Fibroblast of skin of left quadriceps (primary cell): ENCODE results near the gene METTL22.
"Not testable (repeated sequence)": the region's sequence is repeated elsewhere in the genome, so short reads cannot be mapped to it uniquely, and the experiment has no call there.

Experiments
- DNase-seq, 2 experiments: peaks; one replicate each; pipeline ENCODE4 v3.0.0-alpha.2; 2013; ENCODE audit warnings: low read depth in 2 of 2

The METTL22 gene

GRCh38 chr16:8631818-8632465, 10.4 kb downstream of the METTL22 start:
- DNase-seq = no peak

- DNase-seq = no peak
Measured at GRCh38 chr16:8632675-8633182, 11.2 kb downstream of the METTL22 start.

- no peak for DNase-seq
Measured at GRCh38 chr16:8634991-8635736, 13.7 kb downstream of the METTL22 start.

- no peak for DNase-seq
Measured at GRCh38 chr16:8639694-8640093, 18.2 kb downstream of the METTL22 start.

DNA sequence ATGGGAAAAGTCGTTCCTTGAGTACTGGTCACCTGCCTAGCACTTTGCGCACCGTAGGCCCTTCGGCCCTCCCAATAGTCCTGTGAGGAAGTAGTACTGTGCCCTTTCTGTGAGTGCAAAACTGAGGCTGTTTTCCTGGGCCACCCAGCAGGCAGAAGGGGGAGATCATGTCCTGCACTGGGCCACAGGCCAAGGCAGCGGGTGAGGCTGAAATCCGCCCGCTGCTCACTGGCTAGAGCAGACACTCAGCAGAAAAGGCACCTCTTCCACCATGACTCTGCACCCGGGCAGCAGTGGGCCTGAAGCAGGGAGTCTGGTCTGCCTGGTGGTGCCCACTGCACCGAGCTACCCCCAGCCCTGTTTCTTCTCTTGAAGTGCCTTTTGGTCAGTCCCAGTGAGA, 20.2 kb downstream of the METTL22 start:
- no peak for DNase-seq

DNA sequence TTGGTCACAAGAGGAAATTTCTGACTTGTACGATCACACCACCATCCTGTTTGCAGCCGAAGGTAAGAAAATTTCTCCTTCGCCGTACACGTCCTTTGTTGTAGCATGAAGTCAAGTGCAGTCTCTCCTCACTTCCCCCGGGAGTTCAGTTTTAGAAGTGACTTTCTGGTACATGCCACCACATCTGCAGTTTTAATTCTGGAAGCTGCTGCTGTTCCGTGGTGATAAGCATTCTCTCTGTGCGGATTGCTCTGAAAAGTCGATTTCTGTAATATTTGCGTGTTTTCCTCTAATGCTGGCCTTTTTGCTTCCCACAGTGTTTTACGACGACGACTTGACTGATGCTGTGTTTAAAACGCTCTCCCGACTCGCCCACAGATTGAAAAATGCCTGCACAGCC, 20.6 kb downstream of the METTL22 start:
- no peak for DNase-seq

- DNase-seq = no peak
Measured at GRCh38 chr16:8644211-8645140, 23.0 kb downstream of the METTL22 start.

GRCh38 chr16:8645141-8645521, 23.6 kb downstream of the METTL22 start:
- no peak for DNase-seq

DNA sequence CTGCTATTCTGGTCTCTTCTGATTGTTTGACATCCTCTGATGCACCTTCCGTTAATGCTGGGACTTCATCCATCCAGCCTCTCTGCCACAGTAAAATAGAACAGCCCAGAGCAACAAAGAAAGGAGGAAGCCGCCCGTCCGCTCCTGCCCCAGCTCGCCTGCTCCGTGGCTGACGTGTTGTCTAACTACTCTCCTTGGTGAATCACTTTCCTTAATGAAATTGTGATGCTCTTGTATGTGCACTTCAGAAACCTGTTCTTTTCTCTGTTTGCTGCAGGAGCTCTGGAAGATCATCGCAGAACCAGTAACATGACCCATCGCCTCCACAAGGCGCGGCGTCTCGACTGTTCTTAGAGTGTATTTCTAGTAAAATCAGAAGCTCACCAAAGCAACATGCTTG, 24.3 kb downstream of the METTL22 start:
- no peak for DNase-seq

- no peak for DNase-seq
Measured at GRCh38 chr16:8646326-8647053, 25.0 kb downstream of the METTL22 start.

- DNase-seq = no peak
Measured at GRCh38 chr16:8647721-8648318, 26.3 kb downstream of the METTL22 start.

- DNase-seq = no peak
Measured at GRCh38 chr16:8648877-8649276, 27.4 kb downstream of the METTL22 start.

DNA sequence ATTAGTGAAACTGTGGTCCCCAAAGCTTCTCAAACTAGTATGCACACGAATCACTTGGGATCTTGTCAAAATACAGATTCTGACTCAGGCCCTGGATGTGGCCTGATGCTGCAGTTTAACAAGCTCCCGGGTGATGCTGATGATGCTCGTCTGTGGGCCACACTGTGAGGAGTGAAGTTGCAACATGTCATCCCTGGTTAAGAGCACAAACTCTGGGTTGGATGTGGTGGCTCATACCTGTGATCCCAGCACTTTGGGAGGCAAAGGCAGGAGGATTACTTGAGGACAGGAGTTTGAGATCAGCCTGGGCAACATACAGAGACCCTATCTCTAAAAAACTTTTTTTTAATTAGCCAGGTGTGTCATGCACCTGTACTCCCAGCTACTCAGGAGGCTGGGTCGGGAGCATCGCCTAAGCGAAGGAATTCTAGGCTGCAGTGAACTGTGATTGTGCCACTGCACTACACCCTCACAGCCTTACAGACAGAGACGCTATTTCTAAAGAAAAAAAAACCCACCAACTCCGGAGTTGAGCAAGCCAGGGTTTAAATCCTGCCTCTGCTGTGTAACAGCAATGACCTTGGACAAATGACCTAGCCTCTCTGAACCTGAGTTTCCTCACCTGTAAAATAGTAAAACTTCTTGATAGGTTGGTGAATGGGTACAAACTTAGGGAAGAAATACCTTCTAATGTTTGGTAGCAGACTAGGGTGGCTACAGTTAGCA, 28.5 kb downstream of the METTL22 start:
- DNase-seq = no peak

DNA sequence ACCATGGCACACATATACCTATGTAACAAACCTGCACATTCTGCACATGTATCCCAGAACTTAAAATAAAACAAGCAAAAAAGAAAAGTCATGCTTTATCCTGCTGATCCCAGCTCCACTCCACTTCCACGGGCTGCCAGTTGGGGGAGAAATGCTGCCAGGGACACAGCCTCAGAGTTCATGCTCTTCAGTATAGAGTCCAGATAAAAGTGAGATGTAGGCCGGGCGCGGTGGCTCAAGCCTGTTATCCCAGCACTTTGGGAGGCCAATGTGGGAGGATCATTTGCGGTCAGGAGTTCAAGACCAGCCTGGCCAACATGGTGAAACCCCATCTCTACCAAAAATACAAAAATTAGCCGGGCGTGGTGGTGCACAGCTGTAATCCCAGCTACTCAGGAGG, 30.5 kb downstream of the METTL22 start:
- DNase-seq = not testable (repeated sequence)

GRCh38 chr16:8655184-8655717, 33.8 kb downstream of the METTL22 start:
- DNase-seq = no peak

DNA sequence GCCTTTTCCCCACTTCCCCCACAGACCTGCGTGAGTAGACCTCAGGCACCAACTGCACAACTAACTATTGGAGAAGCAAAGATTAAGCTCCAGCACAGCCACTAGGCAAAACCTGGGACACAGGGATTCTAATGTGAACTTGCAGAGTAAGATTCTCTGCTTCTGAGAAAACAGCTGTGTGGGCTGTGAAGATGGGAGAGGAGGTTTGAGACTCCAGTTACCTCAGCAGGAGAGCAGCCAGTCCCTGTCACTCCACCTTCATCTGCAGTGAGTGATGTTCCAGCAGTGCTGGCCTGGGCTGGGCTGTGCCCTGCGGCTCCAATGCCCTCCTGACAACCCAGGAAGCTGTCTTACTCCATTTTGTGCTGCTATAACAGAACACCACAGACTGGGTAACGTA, 34.9 kb downstream of the METTL22 start:
- DNase-seq = no peak

DNA sequence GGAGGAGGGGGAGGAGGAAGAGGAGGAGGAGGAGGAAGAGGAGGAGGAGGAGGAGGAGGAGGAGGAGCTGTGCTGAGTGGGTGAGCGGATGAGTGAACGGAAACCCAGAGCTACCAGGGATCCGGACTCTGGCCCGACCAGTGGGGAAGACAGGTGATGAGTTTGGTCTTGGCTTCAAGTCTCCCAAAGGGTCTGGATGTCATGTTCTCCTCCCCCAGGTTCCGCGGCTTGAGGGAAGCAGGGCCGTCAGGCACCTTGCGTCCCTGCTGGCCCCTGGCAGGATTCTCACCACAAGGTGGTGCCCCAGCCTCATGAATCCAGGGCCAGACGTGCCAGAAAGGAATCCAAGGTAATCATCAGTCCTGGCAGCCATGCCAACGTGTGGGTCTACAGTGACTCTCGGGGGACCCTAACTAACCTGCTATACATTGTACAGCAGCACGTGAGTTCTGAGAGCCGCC, 39.4 kb downstream of the METTL22 start:
- peak in 1 of 2 experiments; percentile 18 for DNase-seq

- no peak for DNase-seq
Measured at GRCh38 chr16:8661703-8662102, 40.2 kb downstream of the METTL22 start.

DNA sequence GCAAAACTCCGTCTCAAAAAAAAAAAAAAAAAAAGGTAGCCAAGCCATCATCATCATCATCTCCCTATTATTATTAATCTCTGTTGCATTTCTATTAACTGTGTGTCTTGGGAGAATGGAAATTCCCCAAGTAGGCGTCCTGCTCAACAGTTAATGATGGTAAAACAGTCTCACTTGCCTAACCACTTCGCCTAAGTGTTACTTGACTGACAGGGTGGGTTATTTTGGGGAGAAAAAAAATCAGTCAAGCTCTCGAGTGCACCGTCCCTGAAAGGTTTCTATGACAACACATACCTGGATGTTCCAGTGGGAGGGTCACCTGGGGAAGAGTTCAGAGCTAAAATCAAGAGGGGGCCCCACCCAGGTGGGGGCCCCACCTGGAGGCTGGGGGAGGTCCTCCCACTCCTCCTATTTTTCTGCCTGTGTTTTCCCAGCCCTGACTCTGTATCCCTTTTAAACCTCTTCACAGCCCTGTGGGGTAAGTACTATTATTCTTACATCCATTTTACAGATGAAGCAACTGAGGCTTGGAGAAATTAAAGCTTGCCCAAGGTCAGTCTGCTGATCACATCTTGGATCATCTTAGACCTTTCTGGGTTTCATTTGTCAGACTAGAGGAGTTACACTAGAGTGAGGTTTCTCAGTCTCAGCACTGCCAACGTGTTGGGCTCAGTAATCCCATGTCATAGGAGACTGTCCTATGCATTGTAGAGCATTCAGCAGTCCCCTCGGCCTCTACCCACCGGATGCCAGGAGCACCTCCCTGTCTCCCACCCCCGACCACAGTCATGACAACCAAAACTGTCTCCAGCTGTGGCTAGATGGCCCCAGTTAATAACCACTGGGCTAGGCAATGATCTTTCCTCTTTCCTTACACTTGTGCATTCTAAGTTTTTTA, 41.9 kb downstream of the METTL22 start:
- DNase-seq = no peak
